Activated CD4-positive, alpha-beta T cell treated with anti-CD3 and anti-CD28 coated beads for 48 hours (primary cell): ENCODE data around the gene BTBD9.

ENCODE experiments used
- DNase-seq: peaks from one replicate; pipeline ENCODE4 v3.0.0-alpha.2; 2020

BTBD9 gene

GRCh38 chr6:38417521-38417920, 222.2 kb downstream of the BTBD9 start:
- DNase-seq: no peak

DNA sequence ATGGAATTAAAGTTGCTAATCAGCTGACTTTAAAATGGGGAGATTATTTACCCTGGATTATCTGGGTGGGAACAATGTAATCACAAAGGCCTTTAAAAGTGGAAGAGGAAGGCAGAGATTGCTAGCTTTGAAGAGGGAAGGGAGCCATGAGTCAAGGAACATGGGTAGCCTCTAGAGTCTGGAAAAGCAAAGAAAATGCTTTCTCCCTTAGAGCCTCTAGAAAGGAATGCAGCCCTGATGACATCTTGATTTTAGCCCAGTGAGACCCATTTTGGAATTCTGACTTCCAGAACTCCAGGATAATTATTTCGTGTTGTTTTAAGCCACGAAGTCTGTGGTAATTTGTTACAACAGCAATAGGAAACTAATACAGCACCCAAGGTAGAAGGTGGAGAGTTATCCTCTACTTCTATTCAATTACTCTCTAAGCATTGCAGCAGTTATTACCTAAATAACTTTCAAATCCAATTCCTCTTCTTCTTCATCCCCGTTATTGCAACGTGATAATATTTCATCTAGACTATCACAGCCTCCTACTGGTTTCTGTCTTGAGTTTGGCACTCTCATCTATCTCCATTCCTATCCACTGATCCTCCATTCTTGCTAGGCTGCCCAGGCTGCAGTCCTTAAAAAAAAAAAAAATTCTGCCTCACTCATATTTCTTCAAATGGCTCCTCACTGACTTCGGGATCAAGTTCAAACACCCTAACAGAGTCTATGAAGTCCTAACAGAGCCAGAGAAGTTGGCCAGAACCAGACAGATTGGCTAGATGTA, 224.3 kb downstream of the BTBD9 start:
- no peak for DNase-seq

- DNase-seq: no peak
These were observed 226.5 kb downstream of the BTBD9 start for GRCh38 chr6:38413102-38413800.

- DNase-seq: no peak
These were observed 232.5 kb downstream of the BTBD9 start for GRCh38 chr6:38407192-38407591.

GRCh38 chr6:38406096-38406495, 233.6 kb downstream of the BTBD9 start:
- no peak for DNase-seq

DNA sequence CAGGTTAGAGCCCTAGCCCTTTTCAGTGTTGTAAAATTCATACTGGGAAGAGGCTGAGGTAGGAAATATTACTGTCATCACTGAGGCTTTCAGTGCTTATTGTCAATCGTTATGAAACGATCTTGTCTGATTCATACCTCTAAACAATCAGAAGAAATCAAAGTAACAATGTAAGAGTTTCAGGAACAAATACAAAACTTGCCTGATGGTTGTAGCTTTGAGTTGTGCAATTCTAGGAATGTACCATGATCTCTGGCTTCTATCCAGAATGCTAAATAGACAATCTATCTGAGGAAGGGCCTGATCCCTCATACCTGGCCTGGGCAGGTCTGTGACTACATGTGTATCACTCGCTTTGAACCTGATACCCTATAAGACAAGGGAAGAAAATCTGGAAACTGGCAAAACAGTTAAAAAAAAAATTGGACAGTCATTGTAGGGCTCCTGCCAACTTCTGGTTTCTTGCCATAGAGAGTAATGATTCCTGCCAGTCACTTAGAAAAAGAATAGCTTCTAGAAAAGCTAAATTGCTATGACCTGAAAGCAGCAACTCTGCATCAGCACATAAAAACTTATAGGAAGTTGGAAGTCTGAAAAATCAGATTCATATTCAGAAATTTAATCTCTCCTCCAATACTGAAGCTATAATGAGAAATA, 234.7 kb downstream of the BTBD9 start:
- DNase-seq: no peak

DNA sequence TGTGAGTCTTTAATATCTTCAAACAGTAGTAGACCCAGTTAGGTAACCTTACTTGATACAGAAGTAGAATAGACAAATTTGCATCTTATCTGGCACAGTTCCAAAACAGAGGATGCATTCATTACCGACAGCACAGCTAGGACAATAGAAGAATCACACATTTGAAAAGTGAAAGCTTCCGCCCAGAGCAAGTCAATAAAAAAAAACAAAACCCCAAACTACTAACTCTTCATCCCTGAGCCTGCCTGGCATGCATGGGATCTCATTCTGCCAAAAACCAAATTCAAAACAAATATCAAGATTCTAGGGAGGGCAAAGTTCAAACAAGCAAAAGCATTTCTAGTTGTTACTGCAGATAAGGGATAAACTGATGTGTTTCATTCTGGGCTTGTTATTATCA, 235.4 kb downstream of the BTBD9 start:
- no peak for DNase-seq

DNA sequence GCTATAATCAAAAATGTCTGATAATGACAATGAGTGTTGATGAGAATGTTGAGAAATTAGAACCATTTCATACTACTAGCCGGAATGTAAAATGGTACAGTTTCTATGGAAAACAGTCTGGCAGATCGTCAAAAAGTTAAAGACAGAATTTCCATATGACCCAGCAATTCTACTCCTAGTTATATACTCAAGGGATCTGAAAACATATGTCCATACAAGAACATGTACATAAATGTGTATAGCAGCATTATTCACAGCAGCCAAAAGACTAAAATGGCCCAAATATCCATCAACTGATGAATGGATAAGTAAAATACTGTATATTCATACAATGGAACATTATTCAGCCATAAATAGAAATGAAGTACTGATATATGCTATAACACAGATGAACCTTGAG, 236.2 kb downstream of the BTBD9 start:
- no peak for DNase-seq

GRCh38 chr6:38400764-38401163, 239.0 kb downstream of the BTBD9 start:
- no peak for DNase-seq

DNA sequence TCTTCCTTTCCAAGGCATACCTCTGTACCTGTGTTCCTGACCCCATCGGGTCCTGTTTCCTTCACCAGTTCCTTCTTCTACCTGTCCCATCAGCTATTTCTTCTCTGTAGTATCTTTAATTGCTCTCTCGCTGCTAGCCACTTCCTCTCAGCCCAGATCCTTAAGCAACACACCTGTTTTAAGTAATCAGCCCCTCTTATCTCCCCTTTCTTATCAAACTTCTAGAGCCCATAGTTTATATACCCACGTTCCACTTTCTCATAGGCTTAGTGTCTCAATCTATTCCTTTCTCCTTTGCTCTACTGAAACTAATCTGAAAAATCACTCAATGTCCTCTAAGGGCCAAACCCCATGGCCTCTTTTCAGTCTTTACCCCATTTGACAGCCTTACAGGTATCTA, 239.6 kb downstream of the BTBD9 start:
- DNase-seq: no peak

GRCh38 chr6:38396209-38396608, 243.5 kb downstream of the BTBD9 start:
- no peak for DNase-seq

- no peak for DNase-seq
These were observed 245.7 kb downstream of the BTBD9 start for GRCh38 chr6:38393986-38394385.

GRCh38 chr6:38391626-38392579, 247.8 kb downstream of the BTBD9 start:
- DNase-seq: no peak

DNA sequence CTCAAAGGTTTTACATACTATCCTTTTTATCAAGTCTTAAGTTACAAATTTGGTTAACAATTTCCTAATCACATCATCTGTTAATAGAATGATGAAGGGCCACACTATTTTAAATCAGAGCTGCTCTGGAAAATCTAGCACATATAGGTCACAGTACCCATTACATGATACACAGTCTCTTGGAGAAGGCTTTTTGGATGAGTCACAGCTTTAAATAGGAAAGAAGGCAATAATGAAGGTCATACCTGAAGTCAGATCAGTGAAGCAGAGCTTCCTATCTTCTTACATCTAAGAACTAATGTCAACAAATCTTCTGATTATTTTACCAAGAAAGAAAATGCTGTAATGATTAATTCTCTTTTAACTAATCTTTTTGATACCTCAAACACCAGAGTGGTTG, 248.5 kb downstream of the BTBD9 start:
- DNase-seq: no peak

DNA sequence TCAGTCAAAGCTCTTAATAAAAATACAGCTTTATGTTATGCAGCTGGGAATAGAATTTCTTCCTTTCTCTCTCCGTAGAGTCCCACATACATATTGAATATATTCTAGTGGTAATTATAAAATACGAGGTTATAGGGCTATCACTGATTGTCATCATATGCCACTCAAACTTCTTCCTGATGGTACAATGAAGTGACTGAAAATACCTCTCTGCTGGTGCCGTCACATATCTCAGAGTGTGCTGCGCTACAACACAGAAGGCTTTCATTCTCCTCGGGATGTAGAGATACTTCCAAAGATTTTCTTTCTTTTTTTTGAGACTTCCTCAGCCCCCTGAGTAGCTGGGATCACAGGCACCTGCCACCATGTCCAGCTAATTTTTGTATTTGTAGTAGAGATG, 249.9 kb downstream of the BTBD9 start:
- DNase-seq: no peak

DNA sequence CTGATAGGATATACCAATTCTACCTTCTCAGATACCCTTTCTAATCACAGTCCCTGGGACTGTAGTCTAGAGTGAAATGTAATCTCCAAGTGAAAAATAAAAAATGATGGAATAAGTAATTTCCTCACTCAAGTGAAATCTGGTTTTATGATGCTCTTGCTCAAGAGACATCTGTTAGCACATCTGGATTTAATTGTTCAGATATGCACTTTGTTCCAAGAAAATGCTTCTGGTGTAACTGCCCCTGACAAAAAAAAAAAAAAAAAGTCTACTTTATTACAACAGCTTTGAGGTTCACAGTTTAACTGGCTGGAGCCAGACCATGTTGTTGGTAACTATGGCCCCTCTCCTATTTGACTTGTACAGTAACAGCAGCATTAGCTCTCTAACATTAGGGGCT, 251.8 kb downstream of the BTBD9 start:
- no peak for DNase-seq

GRCh38 chr6:38387461-38387860, 252.3 kb downstream of the BTBD9 start:
- DNase-seq: no peak

DNA sequence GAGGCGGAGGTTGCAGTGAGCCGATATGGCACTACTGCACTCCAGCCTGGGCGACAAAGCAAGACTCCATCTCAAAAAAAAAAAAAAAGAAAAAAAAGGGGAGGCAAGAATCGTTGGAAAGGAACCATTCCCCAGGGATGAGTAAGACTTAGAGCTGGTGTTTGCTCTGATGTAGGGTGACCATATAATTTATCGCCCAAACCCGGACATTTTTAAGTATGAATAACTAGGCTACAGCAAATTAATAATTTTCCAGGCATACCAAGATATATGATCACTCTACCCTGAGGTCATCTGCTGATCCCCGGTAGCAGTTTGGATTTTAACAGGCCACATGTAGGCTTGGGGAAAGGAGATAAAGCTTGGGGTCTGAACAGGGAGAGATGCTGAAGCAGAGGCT, 260.9 kb downstream of the BTBD9 start:
- DNase-seq: no peak

GRCh38 chr6:38375937-38376336, 263.8 kb downstream of the BTBD9 start:
- no peak for DNase-seq

- no peak for DNase-seq
These were observed 264.4 kb downstream of the BTBD9 start for GRCh38 chr6:38375341-38375740.

- DNase-seq: no peak
These were observed 267.8 kb downstream of the BTBD9 start for GRCh38 chr6:38371881-38372280.

DNA sequence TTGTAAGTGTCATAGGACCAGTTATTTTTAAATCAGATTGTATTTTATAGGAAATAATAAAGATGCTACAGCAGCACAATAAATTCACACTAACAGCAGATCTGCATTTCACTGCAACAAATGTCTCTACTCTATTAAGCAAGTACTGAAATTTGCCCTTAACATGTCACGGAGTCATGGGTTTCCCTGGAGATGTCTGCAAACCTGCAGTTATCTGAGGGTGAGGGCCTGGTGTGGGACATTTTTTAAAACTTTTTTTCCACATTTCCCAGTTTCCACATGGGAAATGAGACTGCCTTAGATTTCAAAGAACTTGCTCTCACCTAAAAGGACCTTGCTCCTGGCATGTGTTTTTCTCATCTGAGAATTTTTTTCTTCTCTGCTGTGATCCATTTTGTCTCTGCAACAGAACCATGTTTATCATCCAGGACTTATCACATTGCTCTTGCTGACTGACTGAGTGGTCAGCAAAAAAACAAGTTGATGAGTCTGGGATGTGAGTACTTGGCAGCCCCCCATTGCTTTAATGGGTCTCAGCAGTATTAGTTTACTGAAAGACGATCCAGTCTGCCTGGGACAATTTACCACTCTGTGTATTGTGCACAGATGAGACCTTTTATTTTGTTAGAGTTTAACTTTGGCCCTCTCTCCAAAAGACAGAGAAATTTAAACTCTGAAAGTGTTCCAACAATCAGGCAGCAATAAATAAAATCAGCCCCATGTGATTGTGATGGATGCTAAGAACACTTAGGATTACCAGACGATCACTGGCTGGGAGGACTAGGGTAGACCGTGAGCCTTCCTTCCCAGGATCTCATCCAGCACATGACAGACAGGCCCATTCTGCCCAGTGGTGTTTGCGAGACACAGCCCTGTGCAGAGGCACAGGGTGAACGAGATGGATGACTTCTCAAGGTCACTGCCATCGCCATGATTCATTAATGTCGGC, 268.8 kb downstream of the BTBD9 start:
- no peak for DNase-seq
